22Rv1 (cell line): ENCODE results near the gene CPXM1.

Experiments used
- H3K27ac ChIP-seq: fragments of 450-650 bp; 2 replicates; pipeline ENCODE4 v1.5.1; 2017
- ZFX ChIP-seq: fragments of 450-650 bp; IDR thresholded peaks from 2 replicates; pipeline ENCODE4 v1.6.1; 2017; ENCODE audit warnings: antibody characterized with exemption, borderline replicate concordance
- TF ChIP-seq, protein P1 (sequence below): fragments of 450-650 bp; IDR thresholded peaks from 2 replicates; pipeline ENCODE4 v1.5.1; 2017; ENCODE audit warnings: mild to moderate bottlenecking

CPXM1 gene

DNA sequence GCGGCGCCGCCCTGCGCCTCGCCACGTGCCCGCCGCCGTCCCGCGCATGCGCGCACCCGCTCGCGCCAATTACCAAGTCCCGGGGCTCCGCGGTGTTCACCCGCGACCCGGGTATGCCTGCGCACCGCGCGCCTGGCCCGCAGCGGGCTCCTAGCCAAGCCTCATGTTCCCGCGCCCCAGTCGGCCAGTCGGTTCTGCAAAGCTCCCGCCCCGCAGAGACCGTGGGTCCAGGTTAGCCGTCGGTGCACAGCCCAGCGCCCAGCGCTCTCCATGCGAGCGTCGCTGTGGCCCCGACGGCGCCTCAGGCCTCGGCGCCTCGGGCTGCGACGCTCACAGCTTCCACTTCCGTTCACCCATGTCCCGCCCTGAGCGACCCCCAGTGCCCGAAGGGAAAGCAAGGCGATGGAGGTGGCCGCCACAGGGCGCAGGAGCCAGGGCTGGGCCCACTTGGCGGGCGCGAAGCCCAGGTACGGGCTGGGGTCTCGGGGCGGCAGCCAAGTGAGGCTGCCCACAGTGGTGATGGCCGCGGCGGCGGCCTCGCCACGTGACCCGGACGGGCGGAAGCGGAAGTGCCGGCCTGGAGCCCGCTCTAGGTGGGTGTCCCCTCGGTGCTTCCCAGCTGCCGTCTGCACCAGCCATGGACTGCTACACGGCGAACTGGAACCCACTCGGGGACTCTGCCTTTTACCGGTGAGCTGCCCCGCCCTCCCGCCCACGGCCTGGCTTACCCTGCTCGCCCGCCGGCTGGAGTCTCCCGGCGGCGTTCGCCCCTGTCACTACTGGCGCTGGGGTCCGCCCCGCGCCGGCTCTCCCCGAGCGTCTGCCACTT is 39.9 kb upstream of the CPXM1 start, which contains the start of the genes PCED1A and VPS16:
PCED1A (minus strand) TSS at position 518 of the 829 bp plus-strand sequence. CDS start 743 bp downstream, outside the sequence.
VPS16 (plus strand) TSS at position 608 of the 829 bp plus-strand sequence; CDS start at position 638, 30 bp downstream.
- TF ChIP-seq, protein P1, sequence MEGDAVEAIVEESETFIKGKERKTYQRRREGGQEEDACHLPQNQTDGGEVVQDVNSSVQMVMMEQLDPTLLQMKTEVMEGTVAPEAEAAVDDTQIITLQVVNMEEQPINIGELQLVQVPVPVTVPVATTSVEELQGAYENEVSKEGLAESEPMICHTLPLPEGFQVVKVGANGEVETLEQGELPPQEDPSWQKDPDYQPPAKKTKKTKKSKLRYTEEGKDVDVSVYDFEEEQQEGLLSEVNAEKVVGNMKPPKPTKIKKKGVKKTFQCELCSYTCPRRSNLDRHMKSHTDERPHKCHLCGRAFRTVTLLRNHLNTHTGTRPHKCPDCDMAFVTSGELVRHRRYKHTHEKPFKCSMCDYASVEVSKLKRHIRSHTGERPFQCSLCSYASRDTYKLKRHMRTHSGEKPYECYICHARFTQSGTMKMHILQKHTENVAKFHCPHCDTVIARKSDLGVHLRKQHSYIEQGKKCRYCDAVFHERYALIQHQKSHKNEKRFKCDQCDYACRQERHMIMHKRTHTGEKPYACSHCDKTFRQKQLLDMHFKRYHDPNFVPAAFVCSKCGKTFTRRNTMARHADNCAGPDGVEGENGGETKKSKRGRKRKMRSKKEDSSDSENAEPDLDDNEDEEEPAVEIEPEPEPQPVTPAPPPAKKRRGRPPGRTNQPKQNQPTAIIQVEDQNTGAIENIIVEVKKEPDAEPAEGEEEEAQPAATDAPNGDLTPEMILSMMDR, result no peak
- TF ChIP-seq ZFX, result no peak
- peak within 1 kb of the TSS; percentile 74 for H3K27ac ChIP-seq

DNA sequence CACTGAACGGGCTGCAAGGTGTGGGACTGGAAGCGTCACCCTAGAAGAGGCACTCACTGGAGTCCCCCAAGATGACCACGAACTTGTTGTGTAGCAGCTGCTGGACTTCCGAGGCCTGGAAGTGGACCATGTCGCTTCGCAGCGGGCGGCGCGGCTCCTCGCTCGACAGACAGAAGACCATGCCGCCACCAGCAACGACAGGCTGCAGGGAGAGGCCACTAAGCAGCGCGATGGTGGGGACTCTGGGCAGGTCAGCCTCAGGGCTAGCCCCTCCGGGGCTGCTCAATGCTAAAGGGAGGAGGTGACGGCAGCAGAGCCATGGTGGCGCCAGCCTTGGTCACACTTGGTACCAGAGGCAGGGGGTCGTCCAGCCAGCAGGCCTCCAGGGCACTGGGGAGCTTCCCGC is 39.3 kb upstream of the CPXM1 start:
- TF ChIP-seq ZFX, result no peak
- TF ChIP-seq, protein P1, result no peak
- peak overlapping the region; percentile 74 for H3K27ac ChIP-seq

DNA sequence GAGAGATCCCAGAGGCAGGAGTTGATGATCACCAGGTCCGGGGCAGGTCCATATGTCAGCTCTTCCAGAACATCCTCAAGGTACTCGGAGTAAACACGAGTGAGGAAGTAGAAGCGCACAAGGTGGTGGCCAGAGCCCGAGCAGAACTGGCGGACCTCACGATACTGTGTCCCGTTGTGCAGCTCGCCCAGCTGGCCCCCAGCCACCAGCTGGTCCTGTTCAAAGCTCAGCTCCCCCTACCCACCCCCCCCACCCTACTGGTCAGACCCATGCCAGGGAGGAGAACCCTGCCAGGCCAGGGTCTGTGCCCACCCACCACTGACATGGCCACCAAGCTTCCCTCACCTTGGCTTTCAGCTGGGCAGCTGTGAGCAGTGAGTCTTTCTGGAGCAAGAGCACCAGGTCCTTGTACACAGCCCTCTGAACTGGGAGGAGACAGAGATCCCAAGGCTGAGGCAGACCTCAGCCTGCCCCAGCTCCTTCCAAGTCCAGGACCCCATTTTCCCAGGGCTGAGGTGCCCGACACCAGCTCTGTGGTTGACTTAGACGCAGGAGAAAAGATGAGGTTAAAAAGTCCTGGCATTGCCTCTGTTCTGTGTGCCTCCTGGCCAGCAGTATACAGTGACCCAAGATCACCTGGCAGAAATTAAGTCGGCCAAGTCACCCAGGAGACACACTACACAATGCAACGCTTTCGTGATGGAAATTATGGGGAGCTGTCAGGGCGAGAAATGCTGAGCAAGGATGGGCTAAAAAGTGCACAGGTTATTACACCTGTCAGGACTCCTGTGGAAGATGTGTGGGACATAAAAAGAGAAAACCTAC is 38.6 kb upstream of the CPXM1 start:
- no peak for TF ChIP-seq ZFX
- TF ChIP-seq, protein P1, result no peak
- H3K27ac ChIP-seq, result no peak overlapping the region

DNA sequence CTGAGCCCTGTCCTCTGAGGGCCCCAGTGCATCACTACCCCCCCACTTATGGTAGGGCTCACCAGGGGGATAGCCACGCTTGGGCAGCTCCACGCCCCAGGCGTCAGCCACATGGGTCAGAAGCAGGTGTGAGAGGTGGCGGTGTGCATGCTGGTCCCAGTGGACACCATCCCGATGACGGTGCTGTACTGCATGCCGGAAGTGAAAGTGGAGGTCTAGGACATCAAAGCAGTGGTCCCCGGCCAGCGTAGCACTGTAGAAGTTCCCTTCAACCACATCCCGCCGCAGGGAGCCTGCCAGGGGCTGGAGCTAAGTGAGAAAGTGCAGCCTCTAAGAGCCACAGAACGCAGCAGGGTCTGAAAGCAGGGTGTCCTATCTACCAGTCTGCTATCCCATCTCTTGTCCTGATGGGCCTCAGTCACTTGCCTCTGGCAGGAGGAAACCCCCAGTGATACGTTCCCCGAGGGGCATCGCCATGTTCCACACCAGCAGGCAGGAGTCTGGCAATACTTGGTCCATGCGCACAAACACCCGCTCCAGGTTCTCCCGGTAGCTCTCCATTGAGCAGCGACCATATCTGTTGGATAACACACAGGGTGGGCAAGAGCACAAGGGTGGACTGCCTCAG is 37.9 kb upstream of the CPXM1 start:
- H3K27ac ChIP-seq, result no peak overlapping the region

DNA sequence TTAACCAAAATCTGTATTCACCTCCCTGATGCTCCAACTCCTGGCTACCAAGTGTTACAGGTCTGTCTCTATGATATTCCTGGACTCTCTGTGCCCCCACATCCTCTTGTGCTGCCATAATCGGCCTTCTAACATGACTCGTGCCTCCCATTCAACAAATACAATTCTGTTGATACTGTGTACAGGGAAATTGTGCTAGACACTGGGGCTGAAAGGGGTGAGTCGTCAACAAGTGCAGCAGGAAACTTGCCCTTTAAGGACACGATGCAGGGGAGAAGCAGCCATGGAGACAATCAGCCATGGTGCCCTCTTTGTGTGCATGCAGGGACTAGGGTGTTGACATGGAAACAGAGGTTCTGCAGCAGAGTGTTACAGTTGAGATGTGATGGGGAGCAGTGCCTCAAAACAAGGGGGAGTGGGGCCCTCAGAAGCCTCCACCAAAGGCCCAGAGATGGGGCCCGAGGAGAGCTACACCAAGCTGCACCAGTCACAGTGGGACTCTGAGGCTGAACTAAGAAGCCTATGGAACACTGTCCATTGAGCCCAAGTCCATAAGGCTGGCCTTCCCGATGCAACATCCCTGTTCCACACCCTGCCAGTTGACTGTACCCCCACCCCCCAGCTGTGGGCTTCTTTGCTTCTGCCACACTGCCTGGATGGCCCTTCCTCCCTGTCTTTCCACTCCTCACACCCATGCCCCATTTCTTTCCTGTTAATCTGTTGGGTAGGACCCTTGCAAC is 37.0 kb upstream of the CPXM1 start:
- TF ChIP-seq, protein P1, result no peak
- no peak for TF ChIP-seq ZFX
- H3K27ac ChIP-seq, result no peak overlapping the region

More for the DNA sequence above, 37.9 kb upstream of the CPXM1 start:
- TF ChIP-seq, protein P1, result no peak
- no peak for TF ChIP-seq ZFX

DNA sequence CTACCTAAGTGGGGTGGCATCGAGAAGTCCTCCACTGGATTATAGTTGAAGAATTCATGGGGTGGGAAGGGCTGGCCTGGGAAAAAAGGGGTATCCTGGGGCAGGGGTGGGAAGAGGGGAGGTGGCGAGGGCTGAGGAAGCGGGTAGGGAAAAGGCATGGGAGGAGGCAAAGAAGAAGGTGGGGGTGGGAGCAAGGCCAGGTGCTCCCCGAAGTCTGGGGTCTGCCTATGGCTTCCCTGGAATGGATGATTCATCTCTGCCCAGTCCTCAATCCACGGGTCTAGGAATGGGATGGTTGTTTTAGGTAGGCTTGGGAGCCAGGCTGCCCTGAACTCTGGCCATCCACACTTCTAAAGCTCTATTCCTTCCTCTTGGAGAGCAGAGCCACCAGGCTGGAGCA is 35.6 kb upstream of the CPXM1 start:
- H3K27ac ChIP-seq, result no peak overlapping the region
- no peak for TF ChIP-seq ZFX
- TF ChIP-seq, protein P1, result no peak
